Measurements from ENCODE around the gene LDLRAD2. TPM values are rescaled to one million over a fixed set of nuclear protein-coding genes. Genes with fewer than 3 reads are reported as not detected.
"Not testable (repeated sequence)": the region's sequence is repeated elsewhere in the genome, so short reads cannot be mapped to it uniquely, and the experiment has no call there.

The LDLRAD2 gene
- total and polyA plus RNA-seq, 2 of the 4 experiments (the other 2 are of a cell fraction), result 0.05 TPM; not detected in 1

GRCh38 chr1:21770201-21770600 lies 41.9 kb upstream of the LDLRAD2 start:
- no peak for DNase-seq
- peaks cover 88% of the 10 kb centered on the region for H4K20me1 ChIP-seq (ENCODE audit: insufficient read depth, low read length)
- no peak overlapping the region for H2BK5ac ChIP-seq (ENCODE audit: low read depth, low read length, poor library complexity, severe bottlenecking)
- BruUV-seq (replicated peaks), result no TSS peak
- no peak overlapping the region for H4K5ac ChIP-seq (ENCODE audit: low read depth, low read length)
- H3K9ac ChIP-seq (ENCODE audit: low read depth, low read length), result no peak overlapping the region
- H4K8ac ChIP-seq (ENCODE audit: low read depth in 2 of 2, low read length in 2 of 2), result no peak overlapping the region
- H2BK15ac ChIP-seq (ENCODE audit: low read depth, low read length), result no peak overlapping the region
- H3K4ac ChIP-seq (ENCODE audit: low read depth, low read length), result no peak overlapping the region
- no peak overlapping the region for H2AK5ac ChIP-seq (ENCODE audit: low read depth, low read length)
- H3K23ac ChIP-seq (ENCODE audit: low read depth, low read length), result no peak overlapping the region
- H3K4me3 ChIP-seq (ENCODE audit: insufficient read depth, low read depth, low read length), result no peak overlapping the region
- no peak overlapping the region for H3K18ac ChIP-seq (ENCODE audit: low read depth, low read length)
- H2BK20ac ChIP-seq (ENCODE audit: low read depth, low read length), result no peak overlapping the region
- H3K36me3 ChIP-seq (ENCODE audit: control insufficient read depth, insufficient read depth, low read length), result no peaks in the 10 kb centered on the region
- dilution Hi-C loops (cut with HindIII; ENCODE audit: low sequenced_read_pairs, unreplicated experiment) (no loop called here), intact Hi-C loops (cut with micrococcal nuclease) (no loop called here), in situ Hi-C loops (cut with MboI; ENCODE audit: low sequenced_read_pairs) (no loop called here)
- ChIA-PET POLR2A (ENCODE audit: unreplicated experiment) (no interaction called here), CTCF (no interaction called here)
- TF ChIP-seq SMC3 (IDR thresholded peaks at IDR 0.05; ENCODE audit: low read depth, low read length) (no peak), POLR2A (IDR thresholded peaks at IDR 0.05; ENCODE audit: low read depth, low read length) (no peak)
- no peak overlapping the region for H4K91ac ChIP-seq (ENCODE audit: insufficient read depth, low read depth, low read length)
- ATAC-seq (ENCODE audit: low read depth), result no peak
- no peak overlapping the region for H3K4me2 ChIP-seq (ENCODE audit: low read depth, low read length)
- no peak overlapping the region for H3K56ac ChIP-seq (ENCODE audit: extremely low read depth, insufficient read depth, low read length)
- H3K9me3 ChIP-seq (ENCODE audit: control insufficient read depth, insufficient read depth, low read length), result no peaks in the 10 kb centered on the region
- peaks cover 27% of the 10 kb centered on the region for H3K9me1 ChIP-seq (ENCODE audit: insufficient read depth, low read length)
- H3K27me3 ChIP-seq (ENCODE audit: control insufficient read depth, insufficient read depth, low read length), result no peaks in the 10 kb centered on the region
- no peak overlapping the region for H3K14ac ChIP-seq (replicated peaks; ENCODE audit: low read depth, low read length)
- H3K79me1 ChIP-seq (ENCODE audit: low read depth in 1 of 2, low read length in 2 of 2), result peaks cover 42 to 76% of the 10 kb centered on the region in 2 experiments
- H3K4me1 ChIP-seq (ENCODE audit: control insufficient read depth, insufficient read depth, low read length), result peaks cover 6% of the 10 kb centered on the region
- H3K27ac ChIP-seq (ENCODE audit: insufficient read depth, low read length), result no peak overlapping the region
- 100% methylated on average over 1 of the region's 2 CpGs; no CpG with 5 or more reads in 1 of the 2 experiments for WGBS, 2 experiments (ENCODE audit: extremely low coverage in 2 of 2, insufficient read length in 1 of 2)
- H2AK9ac ChIP-seq (replicated peaks; ENCODE audit: low read depth, low read length, poor library complexity), result no peak overlapping the region
- no peak overlapping the region for H2AFZ ChIP-seq (replicated peaks; ENCODE audit: low read length, poor library complexity)
- no peak overlapping the region for H2BK120ac ChIP-seq (ENCODE audit: low read depth, low read length)

GRCh38 chr1:21770602-21771001 lies 41.5 kb upstream of the LDLRAD2 start:
- H2BK120ac ChIP-seq (ENCODE audit: low read depth, low read length); H2AK9ac ChIP-seq (replicated peaks; ENCODE audit: low read depth, low read length, poor library complexity); dilution Hi-C loops (cut with HindIII; ENCODE audit: low sequenced_read_pairs, unreplicated experiment); H3K27ac ChIP-seq (ENCODE audit: insufficient read depth, low read length); H2BK20ac ChIP-seq (ENCODE audit: low read depth, low read length); H3K18ac ChIP-seq (ENCODE audit: low read depth, low read length); BruUV-seq (replicated peaks); H3K14ac ChIP-seq (replicated peaks; ENCODE audit: low read depth, low read length); H4K91ac ChIP-seq (ENCODE audit: insufficient read depth, low read depth, low read length); H3K27me3 ChIP-seq (ENCODE audit: control insufficient read depth, insufficient read depth, low read length); POLR2A ChIA-PET (ENCODE audit: unreplicated experiment); DNase-seq; H3K4me2 ChIP-seq (ENCODE audit: low read depth, low read length); H3K56ac ChIP-seq (ENCODE audit: extremely low read depth, insufficient read depth, low read length); H2AFZ ChIP-seq (replicated peaks; ENCODE audit: low read length, poor library complexity); H3K23ac ChIP-seq (ENCODE audit: low read depth, low read length); H2AK5ac ChIP-seq (ENCODE audit: low read depth, low read length); intact Hi-C loops (cut with micrococcal nuclease); H3K4ac ChIP-seq (ENCODE audit: low read depth, low read length); H3K4me3 ChIP-seq (ENCODE audit: insufficient read depth, low read depth, low read length); H4K5ac ChIP-seq (ENCODE audit: low read depth, low read length); H2BK5ac ChIP-seq (ENCODE audit: low read depth, low read length, poor library complexity, severe bottlenecking); H3K9ac ChIP-seq (ENCODE audit: low read depth, low read length); H4K8ac ChIP-seq (ENCODE audit: low read depth in 2 of 2, low read length in 2 of 2); CTCF ChIA-PET; H2BK15ac ChIP-seq (ENCODE audit: low read depth, low read length); in situ Hi-C loops (cut with MboI; ENCODE audit: low sequenced_read_pairs); H3K36me3 ChIP-seq (ENCODE audit: control insufficient read depth, insufficient read depth, low read length); H3K9me3 ChIP-seq (ENCODE audit: control insufficient read depth, insufficient read depth, low read length); ATAC-seq (ENCODE audit: low read depth): not testable (repeated sequence)
- H4K20me1 ChIP-seq (ENCODE audit: insufficient read depth, low read length), result peaks cover 88% of the 10 kb centered on the region
- H3K79me1 ChIP-seq (ENCODE audit: low read depth in 1 of 2, low read length in 2 of 2), result peaks cover 43 to 76% of the 10 kb centered on the region in 2 experiments
- peaks cover 28% of the 10 kb centered on the region for H3K9me1 ChIP-seq (ENCODE audit: insufficient read depth, low read length)
- peaks cover 10% of the 10 kb centered on the region for H3K4me1 ChIP-seq (ENCODE audit: control insufficient read depth, insufficient read depth, low read length)
- WGBS, 2 experiments (ENCODE audit: extremely low coverage in 2 of 2, insufficient read length in 1 of 2), result 100% methylated on average over 1 of the region's 9 CpGs; no CpG with 5 or more reads in 1 of the 2 experiments

Measured in IMR-90 (cell line).